Smooth muscle cell (in vitro differentiated cells): ENCODE measurements around the gene ROR1. TPM values are rescaled to one million over a fixed set of nuclear protein-coding genes. Genes with fewer than 3 reads are reported as not detected.

ENCODE experiments used
- DNase-seq: peaks from one replicate; lab custom pipeline; 2025; ENCODE audit not compliant: unreplicated experiment; lab: John Stamatoyannopoulos, UW
- H2AFZ ChIP-seq: fragments of 200-600 bp; sonication (generic); 2 replicates; pipeline ENCODE4 v1.6.0; 2016; ENCODE audit warnings: antibody characterized with exemption, low read depth, mild to moderate bottlenecking
- H3F3A ChIP-seq: fragments of 200-600 bp; sonication (generic); 2 replicates; pipeline ENCODE4 v1.6.0; 2017; ENCODE audit warnings: antibody characterized with exemption, low read depth
- H3K27ac ChIP-seq: fragments of 200-600 bp; sonication (generic); 2 replicates; pipeline ENCODE4 v1.5.1; 2016; ENCODE audit warnings: low read depth, mild to moderate bottlenecking
- H3K27me3 ChIP-seq: fragments of 200-600 bp; sonication (generic); 2 replicates; pipeline ENCODE4 v1.6.1; 2016; ENCODE audit warnings: low read depth, mild to moderate bottlenecking
- H3K36me3 ChIP-seq: fragments of 200-600 bp; sonication (generic); 2 replicates; pipeline ENCODE4 v1.5.1; 2016; ENCODE audit warnings: low read depth
- H3K4me1 ChIP-seq: fragments of 200-600 bp; sonication (generic); 2 replicates; pipeline ENCODE4 v1.5.1; 2016; ENCODE audit warnings: low read depth
- H3K4me2 ChIP-seq: fragments of 200-600 bp; sonication (generic); 2 replicates; pipeline ENCODE4 v1.6.0; 2016; ENCODE audit warnings: mild to moderate bottlenecking
- H3K4me3 ChIP-seq: fragments of 200-600 bp; sonication (generic); 2 replicates; pipeline ENCODE4 v1.5.1; 2016; ENCODE audit warnings: mild to moderate bottlenecking
- H3K79me2 ChIP-seq: fragments of 200-600 bp; sonication (generic); 2 replicates; pipeline ENCODE4 v1.6.0; 2016; ENCODE audit warnings: low read depth, mild to moderate bottlenecking
- H3K9ac ChIP-seq: fragments of 200-600 bp; sonication (generic); 2 replicates; pipeline ENCODE4 v1.6.0; 2016; ENCODE audit warnings: low read depth
- H3K9me3 ChIP-seq: fragments of 200-600 bp; sonication (generic); replicated peaks from 2 replicates; pipeline ENCODE4 v1.5.1; 2016; ENCODE audit warnings: low read depth
- H4K20me1 ChIP-seq: fragments of 200-600 bp; sonication (generic); 2 replicates; pipeline ENCODE4 v1.6.0; 2016; ENCODE audit warnings: low read depth
- WGBS: methylation state at CpG from one replicate; pipeline ENCODE4 v1.1.7; 2016; ENCODE audit warnings: low lambda C conversion rate; 5-methylcytosine and 5-hydroxymethylcytosine counted together
- polyA plus RNA-seq: library from polyadenylated mRNA; unstranded; fragments of >200 nt; fragmentation: Nextera tagmentation; extraction: Ambion mirVana; gene quantifications from 2 replicates; pipeline ENCODE4 v1.2.1, GENCODE V29; 2016
- total RNA-seq: library from RNA; depleted of rRNA; stranded (reverse); fragments of >200 nt; gene quantifications from 2 replicates; pipeline ENCODE4 v1.2.3, GENCODE V29; 2014
- TF ChIP-seq, protein P1 (sequence below): fragments of 200-600 bp; sonication (generic); IDR thresholded peaks from 2 replicates; pipeline ENCODE4 v1.5.1; 2017; ENCODE audit warnings: borderline replicate concordance, mild to moderate bottlenecking, antibody characterized with exemption; ENCODE audit not compliant: insufficient read depth, poor library complexity, severe bottlenecking

ROR1 gene
- total and polyA plus RNA-seq, 2 experiments from 2014 or later: 3.3 to 7.2 TPM

DNA sequence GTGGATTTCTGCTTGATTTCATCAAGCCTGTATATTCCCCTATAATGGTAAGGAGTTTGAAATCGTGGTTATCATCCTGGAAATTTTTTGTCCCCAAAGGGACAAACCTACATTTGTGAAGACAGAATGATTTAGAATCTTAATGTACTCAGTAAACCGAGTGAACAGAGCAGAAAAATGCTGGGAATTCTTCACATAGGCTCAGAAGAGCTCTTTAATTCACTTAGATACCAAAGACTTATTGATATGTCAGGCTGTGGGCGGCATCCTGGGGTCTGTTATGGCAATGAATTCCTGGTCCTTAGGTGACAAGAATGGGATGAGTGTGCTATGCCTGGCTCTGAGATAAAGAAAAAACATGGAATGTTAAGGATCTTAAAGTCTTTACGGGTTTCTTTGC, 74.9 kb downstream of the ROR1 start:
- no peaks in the 10 kb centered on the region for H3F3A ChIP-seq
- H2AFZ ChIP-seq: no peak overlapping the region
- H3K79me2 ChIP-seq: no peaks in the 10 kb centered on the region
- no peak overlapping the region for H3K9ac ChIP-seq
- 58% methylated on average over 4 of the region's 4 CpGs for WGBS
- no peak for DNase-seq
- H3K4me3 ChIP-seq: no peak overlapping the region
- no peaks in the 10 kb centered on the region for H3K27me3 ChIP-seq
- H4K20me1 ChIP-seq: no peaks in the 10 kb centered on the region
- TF ChIP-seq, protein P1, sequence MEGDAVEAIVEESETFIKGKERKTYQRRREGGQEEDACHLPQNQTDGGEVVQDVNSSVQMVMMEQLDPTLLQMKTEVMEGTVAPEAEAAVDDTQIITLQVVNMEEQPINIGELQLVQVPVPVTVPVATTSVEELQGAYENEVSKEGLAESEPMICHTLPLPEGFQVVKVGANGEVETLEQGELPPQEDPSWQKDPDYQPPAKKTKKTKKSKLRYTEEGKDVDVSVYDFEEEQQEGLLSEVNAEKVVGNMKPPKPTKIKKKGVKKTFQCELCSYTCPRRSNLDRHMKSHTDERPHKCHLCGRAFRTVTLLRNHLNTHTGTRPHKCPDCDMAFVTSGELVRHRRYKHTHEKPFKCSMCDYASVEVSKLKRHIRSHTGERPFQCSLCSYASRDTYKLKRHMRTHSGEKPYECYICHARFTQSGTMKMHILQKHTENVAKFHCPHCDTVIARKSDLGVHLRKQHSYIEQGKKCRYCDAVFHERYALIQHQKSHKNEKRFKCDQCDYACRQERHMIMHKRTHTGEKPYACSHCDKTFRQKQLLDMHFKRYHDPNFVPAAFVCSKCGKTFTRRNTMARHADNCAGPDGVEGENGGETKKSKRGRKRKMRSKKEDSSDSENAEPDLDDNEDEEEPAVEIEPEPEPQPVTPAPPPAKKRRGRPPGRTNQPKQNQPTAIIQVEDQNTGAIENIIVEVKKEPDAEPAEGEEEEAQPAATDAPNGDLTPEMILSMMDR: no peak
- peaks cover 45% of the 10 kb centered on the region for H3K4me1 ChIP-seq
- H3K36me3 ChIP-seq: no peaks in the 10 kb centered on the region
- H3K9me3 ChIP-seq: no peaks in the 10 kb centered on the region
- no peak overlapping the region for H3K4me2 ChIP-seq
- no peak overlapping the region for H3K27ac ChIP-seq

DNA sequence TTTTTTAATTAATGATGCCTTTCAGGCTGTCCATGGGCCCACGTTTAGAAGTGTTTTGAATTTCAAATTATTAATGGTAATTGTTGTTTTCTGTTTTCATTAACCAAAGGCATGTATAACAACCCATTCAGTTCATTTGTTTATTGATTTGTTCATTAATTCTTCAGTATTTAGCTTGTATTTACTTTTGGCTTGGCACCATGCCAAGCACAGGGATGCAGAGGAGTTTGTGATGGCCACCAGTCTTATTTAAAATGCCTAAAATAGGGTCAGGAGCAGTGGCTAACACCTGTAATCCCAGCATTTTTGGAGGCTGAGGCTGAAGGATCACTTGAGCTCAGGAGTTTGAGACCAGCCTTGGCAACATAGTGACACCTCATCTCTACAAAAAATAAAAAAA, 75.3 kb downstream of the ROR1 start:
- H3K27me3 ChIP-seq: no peaks in the 10 kb centered on the region
- no peak for DNase-seq
- WGBS: 57% methylated on average over 1 of the region's 1 CpG
- peaks cover 43% of the 10 kb centered on the region for H3K4me1 ChIP-seq
- H3K9ac ChIP-seq: no peak overlapping the region
- no peaks in the 10 kb centered on the region for H3K36me3 ChIP-seq
- no peak overlapping the region for H2AFZ ChIP-seq
- no peak overlapping the region for H3K4me2 ChIP-seq
- no peaks in the 10 kb centered on the region for H4K20me1 ChIP-seq
- H3K79me2 ChIP-seq: no peaks in the 10 kb centered on the region
- H3K9me3 ChIP-seq: no peaks in the 10 kb centered on the region
- TF ChIP-seq, protein P1: no peak
- H3K4me3 ChIP-seq: no peak overlapping the region
- H3F3A ChIP-seq: no peaks in the 10 kb centered on the region
- no peak overlapping the region for H3K27ac ChIP-seq

DNA sequence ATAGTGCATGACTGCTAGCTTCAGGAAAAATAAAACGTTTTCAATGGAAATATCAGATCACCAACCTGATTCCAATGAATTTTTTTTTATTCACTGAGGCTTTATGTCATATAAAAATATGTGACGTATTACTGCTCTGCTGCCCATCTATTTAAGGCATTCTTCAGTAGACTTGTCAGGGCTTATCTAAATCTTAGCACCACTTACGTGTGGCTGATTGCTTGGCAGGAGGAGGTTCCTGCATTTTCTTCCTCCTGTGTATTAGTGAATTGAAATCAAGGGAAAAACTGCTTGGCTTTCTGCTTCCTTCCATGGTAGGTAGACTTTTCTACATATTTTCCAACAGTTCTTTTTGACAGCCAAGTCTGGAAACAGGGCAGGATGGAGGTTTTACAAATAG, 80.3 kb downstream of the ROR1 start:
- Histone ChIP-seq H3K4me1 (peaks cover 29% of the 10 kb centered on the region), H3F3A (no peaks in the 10 kb centered on the region), H3K9me3 (no peaks in the 10 kb centered on the region), H3K36me3 (no peaks in the 10 kb centered on the region), H3K27me3 (no peaks in the 10 kb centered on the region), H3K4me2 (no peak overlapping the region), H3K4me3 (no peak overlapping the region), H3K79me2 (no peaks in the 10 kb centered on the region), H3K9ac (no peak overlapping the region), H3K27ac (no peak overlapping the region), H2AFZ (no peak overlapping the region), H4K20me1 (no peaks in the 10 kb centered on the region)
- DNase-seq: no peak
- 57% methylated on average over 3 of the region's 3 CpGs for WGBS
- TF ChIP-seq, protein P1: no peak

DNA sequence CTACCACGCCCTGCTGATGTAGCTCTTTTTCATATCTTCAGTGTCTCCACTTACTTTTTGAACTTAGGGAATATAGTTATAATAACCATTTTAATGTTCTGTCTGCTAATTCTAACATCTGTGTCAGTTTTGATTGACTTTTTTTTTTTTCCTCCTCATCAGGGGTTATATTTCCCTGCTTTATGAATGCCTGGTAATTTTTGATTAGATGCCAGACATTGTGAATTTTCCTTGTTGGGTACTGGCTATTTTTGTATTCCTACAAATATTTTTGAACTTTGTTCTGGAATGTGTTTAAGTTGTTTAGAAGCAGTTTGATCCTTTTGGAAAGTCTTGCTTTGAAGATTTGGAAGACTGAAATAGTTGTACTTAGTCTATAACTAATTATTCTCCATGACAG, 82.1 kb downstream of the ROR1 start:
- Histone ChIP-seq H3K9me3 (no peaks in the 10 kb centered on the region), H3K27ac (no peak overlapping the region), H3K27me3 (no peaks in the 10 kb centered on the region), H2AFZ (no peak overlapping the region), H3K79me2 (peaks cover 3% of the 10 kb centered on the region), H3F3A (no peaks in the 10 kb centered on the region), H3K36me3 (no peaks in the 10 kb centered on the region), H3K4me1 (peaks cover 28% of the 10 kb centered on the region), H4K20me1 (no peaks in the 10 kb centered on the region), H3K9ac (no peak overlapping the region), H3K4me3 (no peak overlapping the region), H3K4me2 (no peak overlapping the region)
- TF ChIP-seq, protein P1: no peak
- 95% methylated on average over 1 of the region's 1 CpG for WGBS
- DNase-seq: no peak
